Keratinocyte (primary cell): Measurements from ENCODE around the gene NOTCH4. TPM values are rescaled to one million over a fixed set of nuclear protein-coding genes. Genes with fewer than 3 reads are reported as not detected.

Experiments used
- DNase-seq: peaks from one replicate; pipeline ENCODE4 v3.0.0-alpha.2; 2011; ENCODE audit warnings: low read depth, missing footprints, low spot score
- FAIRE-seq: peaks from 2 replicates; lab custom pipeline; 2011; peaks lifted over from hg19 to GRCh38; lab: Jason Lieb, UNC
- H2AFZ ChIP-seq: 2 replicates; pipeline ENCODE4 v1.6.0; 2012; ENCODE audit warnings: low read length, control low read depth, inconsistent platforms; ENCODE audit not compliant: control insufficient read depth
- H3K27ac ChIP-seq: 2 replicates; pipeline ENCODE4 v1.5.1; 2011; ENCODE audit warnings: low read length; ENCODE audit not compliant: control insufficient read depth, insufficient read depth
- H3K27me3 ChIP-seq: 3 replicates; pipeline ENCODE4 v1.6.0; 2011; ENCODE audit warnings: low read length; ENCODE audit not compliant: control insufficient read depth, insufficient read depth; ENCODE audit errors: extremely low read depth
- H3K36me3 ChIP-seq, 2 experiments: 2 replicates in 1 of 2; 3 replicates in 1 of 2; pipeline ENCODE4 v1.5.1; 2011; ENCODE audit warnings: low read length in 2 of 2, mild to moderate bottlenecking in 1 of 2; ENCODE audit not compliant: control insufficient read depth in 2 of 2, insufficient read depth in 2 of 2; ENCODE audit errors: extremely low read depth in 1 of 2
- H3K4me1 ChIP-seq: 3 replicates; pipeline ENCODE4 v1.5.1; 2011; ENCODE audit warnings: low read length; ENCODE audit not compliant: control insufficient read depth, insufficient read depth; ENCODE audit errors: extremely low read depth
- H3K4me2 ChIP-seq: 3 replicates; pipeline ENCODE4 v1.6.0; 2011; ENCODE audit warnings: low read depth, low read length; ENCODE audit not compliant: control insufficient read depth, insufficient read depth; ENCODE audit errors: extremely low read depth
- H3K4me3 ChIP-seq, 3 experiments: fragments of 200-600 bp in 1 of 3; sonication (generic) in 1 of 3; 2 replicates in 2 of 3; 3 replicates in 1 of 3; pipeline ENCODE4 v1.5.1; 2011 to 2016; ENCODE audit warnings: low read length in 3 of 3, mild to moderate bottlenecking in 3 of 3, control low read depth in 2 of 3, inconsistent platforms in 1 of 3, low read depth in 1 of 3, mixed read lengths in 1 of 3, mixed run types in 1 of 3, moderate library complexity in 1 of 3; ENCODE audit not compliant: control insufficient read depth in 2 of 3, insufficient read depth in 2 of 3; ENCODE audit errors: extremely low read depth in 1 of 3
- H3K79me2 ChIP-seq: 2 replicates; pipeline ENCODE4 v1.6.0; 2012; ENCODE audit warnings: low read length; ENCODE audit not compliant: control insufficient read depth, insufficient read depth
- H3K9ac ChIP-seq: 3 replicates; pipeline ENCODE4 v1.6.0; 2011; ENCODE audit warnings: low read length; ENCODE audit not compliant: control insufficient read depth, insufficient read depth; ENCODE audit errors: extremely low read depth
- H3K9me1 ChIP-seq: 3 replicates; pipeline ENCODE4 v1.6.0; 2011; ENCODE audit warnings: low read length; ENCODE audit not compliant: control insufficient read depth, insufficient read depth; ENCODE audit errors: extremely low read depth
- H3K9me3 ChIP-seq: 2 replicates; pipeline ENCODE4 v1.5.1; 2012; ENCODE audit warnings: low read depth, low read length; ENCODE audit not compliant: control insufficient read depth
- H4K20me1 ChIP-seq: 3 replicates; pipeline ENCODE4 v1.6.0; 2011; ENCODE audit warnings: low read length; ENCODE audit not compliant: control insufficient read depth, insufficient read depth; ENCODE audit errors: extremely low read depth
- CTCF ChIP-seq, 3 experiments: IDR thresholded peaks in 1 of 3; conservative IDR thresholded peaks in 1 of 3; optimal IDR thresholded peaks in 1 of 3; 2 replicates in 2 of 3; 3 replicates in 1 of 3; pipeline versions ENCODE3 to v1.5.1; 2011; ENCODE audit warnings: low read length in 3 of 3, mild to moderate bottlenecking in 3 of 3, moderate library complexity in 2 of 3, control low read depth in 1 of 3, inconsistent platforms in 1 of 3; ENCODE audit not compliant: insufficient read depth in 2 of 3; ENCODE audit errors: extremely low read depth in 1 of 3
- EZH2 ChIP-seq: IDR thresholded peaks from one replicate; pipeline ENCODE4 v1.6.1; 2012; ENCODE audit warnings: inconsistent platforms, mild to moderate bottlenecking, low read length, moderate library complexity
- dilution Hi-C: fragments of 300-500 bp; cut with MboI; formaldehyde crosslinking; loops from one replicate; pipeline ENCODE4 v1.7.0; 2020; ENCODE audit warnings: low sequenced_read_pairs; ENCODE audit not compliant: extremely low pct_ligation_motif_present
- polyA plus RNA-seq, 5 experiments: library from polyadenylated mRNA; depleted of rRNA in 3 of 5; stranded (reverse) in 3 of 5; stranded (forward) in 1 of 5; unstranded in 1 of 5; fragments of >200 nt; gene quantifications; 1 replicate in 1 of 5; 2 replicates in 3 of 5; 3 replicates in 1 of 5; pipeline versions ENCODE4 v1.2.1 to v1.2.3, GENCODE V29; 2011 to 2012; ENCODE audit warnings: missing spikeins in 2 of 5, low read depth in 1 of 5, low replicate concordance in 1 of 5

The NOTCH4 gene
- polyA plus RNA-seq, 1 donor (not counting 4 experiments of a cell fraction or from before 2014, with no cell fraction given): 0.07 TPM

- FAIRE-seq (no peak), DNase-seq (no peak)
- Histone ChIP-seq H3K27me3 (peaks cover 2% of the 10 kb centered on the region), H3K9me3 (no peaks in the 10 kb centered on the region), H2AFZ (no peak overlapping the region), H3K9ac (no peak overlapping the region), H3K27ac (no peak overlapping the region), H3K4me3 (no peak overlapping the region), H3K79me2 (no peaks in the 10 kb centered on the region), H4K20me1 (no peaks in the 10 kb centered on the region), H3K4me2 (no peak overlapping the region), H3K36me3 (no peaks in the 10 kb centered on the region), H3K9me1 (no peaks in the 10 kb centered on the region), H3K4me1 (peaks cover 2% of the 10 kb centered on the region)
- dilution Hi-C loops: no loop called here
- no peak for TF ChIP-seq CTCF (optimal IDR thresholded peaks at IDR 0.05 in 1 of 3, IDR thresholded peaks at IDR 0.05 in 1 of 3, conservative IDR thresholded peaks at IDR 0.05 in 1 of 3; ENCODE audit: extremely low read depth in 1 of 3, insufficient read depth in 2 of 3, low read length in 3 of 3)
- no peak for TF ChIP-seq EZH2
Observed at GRCh38 chr6:32247401-32247800, 23.5 kb upstream of the NOTCH4 start.

- FAIRE-seq (no peak), DNase-seq (no peak)
- no peaks in the 10 kb centered on the region for H3K4me1 ChIP-seq
- H3K4me3 ChIP-seq: no peak overlapping the region
- H4K20me1 ChIP-seq: no peaks in the 10 kb centered on the region
- H3K36me3 ChIP-seq: no peaks in the 10 kb centered on the region
- dilution Hi-C loops: no loop called here
- H3K9ac ChIP-seq: no peak overlapping the region
- H2AFZ ChIP-seq: peak overlapping the region; percentile 70
- H3K27ac ChIP-seq: no peak overlapping the region
- no peaks in the 10 kb centered on the region for H3K9me3 ChIP-seq
- H3K27me3 ChIP-seq: peaks cover 2% of the 10 kb centered on the region
- H3K9me1 ChIP-seq: no peaks in the 10 kb centered on the region
- no peaks in the 10 kb centered on the region for H3K79me2 ChIP-seq
- peak; percentile 80 to 85 (median 84) for TF ChIP-seq CTCF (optimal IDR thresholded peaks at IDR 0.05 in 1 of 3, IDR thresholded peaks at IDR 0.05 in 1 of 3, conservative IDR thresholded peaks at IDR 0.05 in 1 of 3; ENCODE audit: extremely low read depth in 1 of 3, insufficient read depth in 2 of 3, low read length in 3 of 3)
- no peak for TF ChIP-seq EZH2
- peak overlapping the region; percentile 42 for H3K4me2 ChIP-seq
Observed at GRCh38 chr6:32244946-32245398, 21.1 kb upstream of the NOTCH4 start.
